Stimulated activated CD4-positive, alpha-beta T cell treated with anti-CD3 and anti-CD28 coated beads, Interleukin-12 subunit alpha, Interleukin-12 subunit beta, amount 100 ng/mL, for 4 hours (primary cell): ENCODE data around the gene REM2.

ENCODE experiments used
- DNase-seq: peaks from one replicate; pipeline ENCODE4 v3.0.0-alpha.2; 2020

REM2 gene

DNA sequence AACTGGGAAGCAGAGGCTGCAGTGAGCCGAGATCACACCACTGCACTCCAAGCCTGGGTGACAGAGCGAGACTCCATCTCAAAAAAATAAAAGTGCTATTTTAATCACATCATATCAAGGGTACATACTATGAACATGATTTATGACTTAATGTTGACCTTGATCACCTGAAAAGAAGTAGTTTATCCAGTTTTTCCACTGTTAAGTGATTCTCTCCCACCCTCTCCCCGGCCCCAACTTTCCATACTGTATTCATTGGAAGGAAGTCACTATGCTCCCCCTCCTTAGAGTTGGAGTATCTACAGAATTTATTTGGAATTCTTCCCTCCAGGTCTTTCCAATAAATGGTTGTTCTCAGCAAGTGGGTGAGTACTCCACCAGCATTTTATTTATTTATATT lies 49.1 kb downstream of the REM2 start:
- no peak for DNase-seq

DNA sequence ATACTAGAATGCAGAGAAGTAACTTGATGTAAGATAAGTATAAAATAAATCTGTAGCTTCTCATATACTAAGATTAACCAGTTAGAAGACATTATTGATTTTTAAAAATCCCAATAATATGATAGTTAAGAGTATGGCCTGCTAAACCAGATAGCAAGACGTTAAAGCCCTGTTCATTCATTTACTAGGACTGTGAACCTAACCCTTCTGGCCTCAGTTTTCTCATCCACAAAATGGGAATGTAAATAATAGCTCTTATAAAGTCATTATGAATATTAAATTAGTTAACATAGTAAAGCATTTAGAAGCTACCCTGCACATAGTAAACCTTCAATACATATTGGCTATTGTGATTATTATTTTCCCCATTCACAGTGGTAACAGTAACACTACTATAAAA lies 52.1 kb downstream of the REM2 start:
- no peak for DNase-seq
